ENCODE measurements around the gene FLNB. TPM values are rescaled to one million over a fixed set of nuclear protein-coding genes. Genes with fewer than 3 reads are reported as not detected.

Gene FLNB
- polyA plus RNA-seq, 1 donor from 2014 or later = 10.3 TPM

GRCh38 chr3:58109752-58110151, 101.5 kb downstream of the FLNB start:
- no peaks in the 10 kb centered on the region for H3K79me2 ChIP-seq (replicated peaks; ENCODE audit: insufficient read depth, low read length)

GRCh38 chr3:58111513-58112184, 103.4 kb downstream of the FLNB start:
- Histone ChIP-seq H3K9me3 (ENCODE audit: low read length) (no peaks in the 10 kb centered on the region), H3K4me2 (ENCODE audit: low read length) (no peak overlapping the region), H3K9me2 (ENCODE audit: insufficient read depth, low read length) (no peaks in the 10 kb centered on the region), H3K9ac (ENCODE audit: low read length) (no peak overlapping the region), H3K36me3 (ENCODE audit: insufficient read depth, low read length) (peaks cover 9% of the 10 kb centered on the region), H3K27me3 (ENCODE audit: insufficient read depth, low read depth, low read length) (no peaks in the 10 kb centered on the region), H4K20me1 (ENCODE audit: insufficient read depth) (no peaks in the 10 kb centered on the region), H3F3A (ENCODE audit: insufficient read depth, low read length, poor library complexity, severe bottlenecking) (no peaks in the 10 kb centered on the region), H3K79me2 (replicated peaks; ENCODE audit: insufficient read depth, low read length) (no peaks in the 10 kb centered on the region), H3K4me3 (ENCODE audit: low read length) (no peak overlapping the region), H3K27ac (ENCODE audit: low read length) (no peak overlapping the region), H2AFZ (ENCODE audit: low read depth, low read length) (no peak overlapping the region)
- TF ChIP-seq RAD21 (conservative IDR thresholded peaks at IDR 0.05) (no peak), POLR2AphosphoS5 (IDR thresholded peaks at IDR 0.05) (no peak), REST (IDR thresholded peaks at IDR 0.05; ENCODE audit: borderline replicate concordance) (no peak), TAF1 (IDR thresholded peaks at IDR 0.05; ENCODE audit: low read depth) (no peak), CTCF (IDR thresholded peaks at IDR 0.05; ENCODE audit: poor library complexity, severe bottlenecking) (no peak), MXI1 (conservative IDR thresholded peaks at IDR 0.05; ENCODE audit: poor library complexity, severe bottlenecking) (no peak)

More at GRCh38 chr3:58109752-58110151, 101.5 kb downstream of the FLNB start:
- no peaks in the 10 kb centered on the region for H3K9me3 ChIP-seq (ENCODE audit: low read length)
- no peak overlapping the region for H2AFZ ChIP-seq (ENCODE audit: low read depth, low read length)
- no peaks in the 10 kb centered on the region for H3F3A ChIP-seq (ENCODE audit: insufficient read depth, low read length, poor library complexity, severe bottlenecking)
- no peak overlapping the region for H3K9ac ChIP-seq (ENCODE audit: low read length)
- no peaks in the 10 kb centered on the region for H3K9me2 ChIP-seq (ENCODE audit: insufficient read depth, low read length)
- no peak overlapping the region for H3K4me2 ChIP-seq (ENCODE audit: low read length)
- no peak for TF ChIP-seq TAF1 (IDR thresholded peaks at IDR 0.05; ENCODE audit: low read depth)
- TF ChIP-seq POLR2AphosphoS5 (IDR thresholded peaks at IDR 0.05) = no peak
- no peak for TF ChIP-seq MXI1 (conservative IDR thresholded peaks at IDR 0.05; ENCODE audit: poor library complexity, severe bottlenecking)
- no peak for TF ChIP-seq REST (IDR thresholded peaks at IDR 0.05; ENCODE audit: borderline replicate concordance)
- TF ChIP-seq RAD21 (conservative IDR thresholded peaks at IDR 0.05) = no peak
- no peak for TF ChIP-seq CTCF (IDR thresholded peaks at IDR 0.05; ENCODE audit: poor library complexity, severe bottlenecking)
- no peak for TF ChIP-seq EZH2 (IDR thresholded peaks at IDR 0.05; ENCODE audit: borderline replicate concordance, insufficient read depth, low read length, poor library complexity, severe bottlenecking)
- TF ChIP-seq SMC3 (conservative IDR thresholded peaks at IDR 0.05; ENCODE audit: poor library complexity) = no peak
- H4K20me1 ChIP-seq (ENCODE audit: insufficient read depth) = no peaks in the 10 kb centered on the region
- no peak overlapping the region for H3K4me3 ChIP-seq (ENCODE audit: low read length)
- no peak overlapping the region for H3K27ac ChIP-seq (ENCODE audit: low read length)
- no peaks in the 10 kb centered on the region for H3K27me3 ChIP-seq (ENCODE audit: insufficient read depth, low read depth, low read length)
- peaks cover 9% of the 10 kb centered on the region for H3K36me3 ChIP-seq (ENCODE audit: insufficient read depth, low read length)
